Stimulated activated CD8-positive, alpha-beta memory T cell treated with anti-CD3 and anti-CD28 coated beads, Interleukin-15, amount 100 ng/mL, for 1 hour (primary cell): ENCODE data around the gene PDZD7.
"Not testable (repeated sequence)": the region's sequence is repeated elsewhere in the genome, so short reads cannot be mapped to it uniquely, and the experiment has no call there.

Source experiments
- DNase-seq: peaks from one replicate; pipeline ENCODE4 v3.0.0-alpha.2; 2020; ENCODE audit warnings: low read depth

PDZD7 gene

DNA sequence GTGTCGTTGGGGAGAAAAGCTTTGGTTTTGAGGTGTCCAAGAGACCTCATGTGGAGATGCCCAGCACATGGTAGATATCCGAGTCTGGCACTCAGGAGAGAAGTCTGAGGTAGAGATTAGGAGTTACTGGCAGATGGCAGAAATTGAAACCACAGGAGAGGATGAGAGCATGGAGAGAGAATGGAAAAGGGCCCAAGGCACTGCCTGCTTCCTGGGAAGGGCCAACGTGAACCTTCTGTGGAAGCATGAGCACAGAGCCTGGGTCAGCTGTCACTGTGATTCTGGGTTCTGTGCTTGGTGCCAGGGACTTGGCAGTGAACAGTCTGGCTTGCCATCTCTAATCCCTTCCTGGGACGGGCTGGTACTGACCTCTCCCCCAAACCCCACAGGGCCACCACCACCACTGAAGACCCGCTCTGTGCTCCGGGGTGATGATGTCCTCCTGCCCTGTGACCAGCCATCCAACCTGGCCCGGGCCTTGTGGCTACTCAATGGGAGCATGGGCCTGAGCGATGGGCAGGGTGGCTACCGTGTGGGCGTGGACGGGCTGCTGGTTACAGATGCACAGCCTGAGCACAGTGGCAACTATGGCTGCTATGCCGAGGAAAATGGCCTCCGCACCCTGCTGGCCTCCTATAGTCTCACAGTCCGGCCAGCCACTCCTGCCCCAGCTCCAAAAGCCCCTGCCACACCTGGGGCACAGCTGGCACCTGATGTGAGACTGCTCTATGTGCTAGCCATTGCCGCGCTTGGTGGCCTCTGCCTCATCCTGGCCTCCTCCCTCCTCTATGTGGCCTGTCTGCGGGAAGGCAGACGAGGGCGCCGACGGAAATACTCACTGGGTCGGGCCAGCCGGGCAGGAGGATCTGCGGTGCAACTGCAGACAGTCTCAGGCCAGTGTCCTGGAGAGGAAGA is 47.8 kb downstream of the PDZD7 start:
- DNase-seq, result no peak

GRCh38 chr10:100981178-100981772 is 49.7 kb downstream of the PDZD7 start:
- no peak for DNase-seq

GRCh38 chr10:100980711-100981110 is 50.2 kb downstream of the PDZD7 start:
- DNase-seq, result no peak

GRCh38 chr10:100980311-100980710 is 50.6 kb downstream of the PDZD7 start:
- DNase-seq, result no peak

- DNase-seq, result no peak
These were observed 51.1 kb downstream of the PDZD7 start for GRCh38 chr10:100979791-100980272.

DNA sequence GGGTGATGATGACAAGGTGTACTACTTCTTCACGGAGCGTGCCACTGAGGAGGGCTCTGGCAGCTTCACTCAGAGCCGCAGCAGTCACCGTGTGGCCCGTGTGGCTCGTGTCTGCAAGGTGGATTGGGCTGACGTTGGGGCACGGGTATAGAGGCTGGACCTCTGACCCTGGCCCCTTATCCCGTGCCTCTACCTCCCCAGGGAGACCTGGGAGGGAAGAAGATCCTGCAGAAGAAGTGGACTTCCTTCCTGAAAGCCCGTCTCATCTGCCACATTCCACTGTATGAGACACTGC is 52.1 kb downstream of the PDZD7 start:
- no peak for DNase-seq

GRCh38 chr10:100978121-100978900 is 52.6 kb downstream of the PDZD7 start:
- DNase-seq, result no peak

GRCh38 chr10:100977436-100977835 is 53.5 kb downstream of the PDZD7 start:
- DNase-seq, result no peak

DNA sequence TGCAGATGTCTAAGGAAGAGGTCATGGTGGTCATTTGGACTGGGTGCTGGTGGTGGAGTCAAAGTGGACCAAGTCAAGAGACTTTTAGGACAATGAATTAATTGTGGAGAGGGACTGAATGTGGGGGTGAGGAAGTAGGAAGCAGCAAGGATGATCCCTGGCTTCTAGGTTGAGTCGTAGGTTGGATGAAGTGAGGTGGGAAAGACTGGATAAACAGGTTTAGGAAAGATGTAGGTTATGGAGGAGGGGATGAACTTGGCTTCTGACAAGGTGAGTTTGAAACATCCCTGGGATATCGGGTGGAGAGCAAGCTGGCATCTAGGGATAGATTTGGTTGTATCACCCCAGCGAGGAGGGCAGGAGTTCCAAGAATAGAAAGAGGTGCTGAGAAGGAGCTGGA is 54.0 kb downstream of the PDZD7 start:
- no peak for DNase-seq

GRCh38 chr10:100975397-100975796 is 55.5 kb downstream of the PDZD7 start:
- not testable (repeated sequence) for DNase-seq

GRCh38 chr10:100972904-100973535 is 57.9 kb downstream of the PDZD7 start:
- no peak for DNase-seq

- no peak for DNase-seq
These were observed 58.6 kb downstream of the PDZD7 start for GRCh38 chr10:100972115-100972903.

- no peak for DNase-seq
These were observed 59.8 kb downstream of the PDZD7 start for GRCh38 chr10:100970914-100971811.

GRCh38 chr10:100970076-100970913 is 60.6 kb downstream of the PDZD7 start:
- peak; percentile 20 for DNase-seq

DNA sequence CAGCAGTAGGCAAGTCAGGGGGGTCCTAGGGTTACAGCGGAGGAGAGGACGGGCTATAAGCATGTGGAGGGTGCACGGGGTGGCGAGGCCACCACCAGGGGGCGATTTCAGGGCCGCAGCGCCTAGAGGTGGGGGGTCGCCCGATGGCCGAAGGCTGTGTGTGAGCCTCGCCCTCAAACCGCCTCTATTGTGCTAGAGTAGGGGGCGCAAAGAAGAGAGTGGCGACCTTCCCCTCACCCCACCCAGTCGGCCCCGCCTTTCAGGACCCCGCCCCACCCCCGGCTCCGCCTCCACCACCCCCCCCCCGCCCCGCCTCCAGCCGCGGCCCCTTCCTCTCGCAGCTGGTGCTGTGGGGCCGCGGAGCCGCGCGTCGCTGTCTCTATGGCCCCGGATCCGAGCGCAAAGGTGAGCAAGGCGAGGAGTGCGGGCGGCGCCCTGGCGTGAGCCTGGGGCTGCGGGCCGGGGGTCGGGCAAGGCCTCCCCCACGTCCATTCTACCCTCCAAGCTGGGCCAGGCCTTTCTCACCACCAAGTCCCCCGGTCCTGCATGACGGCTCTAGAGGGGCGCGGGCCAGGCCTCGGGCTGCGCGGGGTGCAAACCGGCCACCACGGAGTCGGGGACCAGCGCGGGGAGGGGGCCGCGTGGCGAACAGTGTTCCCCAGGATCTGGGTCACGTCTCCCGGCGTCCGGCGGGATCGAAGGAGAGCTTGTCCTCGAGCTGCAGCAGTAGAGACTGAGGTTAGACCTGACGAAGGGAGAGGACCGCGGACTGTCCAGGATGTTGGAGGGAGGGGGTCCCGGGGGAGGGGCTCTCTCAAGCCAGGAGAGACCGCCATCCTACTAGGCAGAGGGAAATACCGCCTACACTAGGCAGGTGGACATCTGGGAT is 61.5 kb downstream of the PDZD7 start, which contains the start of gene SEMA4G:
Gene SEMA4G (plus strand): TSS at position 318 of the 889 bp plus-strand sequence. CDS start 3,409 bp downstream, outside the sequence.
- peak; percentile 18 for DNase-seq

GRCh38 chr10:100968863-100969186 is 62.1 kb downstream of the PDZD7 start:
- DNase-seq, result no peak

DNA sequence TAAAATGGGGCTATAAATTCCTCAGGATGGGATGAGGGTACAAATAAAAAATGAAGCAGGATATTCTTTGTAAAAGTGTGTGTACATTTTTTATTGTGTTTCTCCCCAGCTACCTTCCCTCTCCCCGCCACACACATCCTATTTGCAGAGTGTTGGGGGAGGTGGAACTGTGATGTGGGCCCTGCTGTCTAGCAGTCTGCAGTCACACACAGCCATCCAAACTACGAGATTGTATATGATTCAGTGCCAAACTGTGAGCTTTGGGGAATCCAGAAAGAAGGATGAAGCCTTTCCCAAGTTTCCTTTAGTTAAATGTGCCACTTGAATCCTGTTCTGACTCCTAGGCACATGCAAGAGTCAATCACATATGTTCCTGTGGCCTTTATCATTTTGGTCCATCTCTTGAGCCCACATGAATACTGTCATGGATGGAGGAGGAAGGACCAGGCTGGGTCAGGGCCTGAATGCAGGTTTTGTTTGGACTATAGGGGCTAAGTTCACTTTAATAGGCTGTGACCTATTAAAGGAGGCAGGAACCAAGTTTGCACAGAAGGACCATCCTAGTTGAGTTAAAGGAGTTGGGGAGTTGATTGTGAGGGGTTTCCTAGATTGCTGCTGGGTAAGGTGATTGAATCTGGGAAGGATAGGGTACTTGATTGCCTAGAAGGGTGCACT is 62.7 kb downstream of the PDZD7 start:
- DNase-seq, result no peak

DNA sequence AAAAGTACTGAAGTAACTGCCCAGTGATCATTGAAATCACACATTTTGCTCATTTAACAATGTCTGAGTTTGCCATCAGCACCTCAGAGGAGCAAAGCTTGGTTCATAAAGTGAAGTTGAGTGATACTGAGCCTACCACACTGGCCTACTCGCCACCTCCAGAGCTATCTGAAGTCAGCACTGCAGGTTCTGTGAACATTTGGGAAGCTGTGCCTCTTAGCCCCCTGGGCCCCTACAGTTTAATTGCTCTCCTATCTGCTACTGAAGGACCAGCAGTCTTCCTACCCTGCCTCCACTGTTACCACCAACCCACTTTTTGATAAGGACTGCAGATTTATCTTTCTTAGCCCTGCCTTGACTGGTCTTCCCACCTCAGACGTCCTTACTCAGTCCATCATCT is 63.6 kb downstream of the PDZD7 start:
- no peak for DNase-seq
